Urothelium cell line (cell line): ENCODE measurements around the gene CD58.

ENCODE experiments used
- DNase-seq: peaks from one replicate; pipeline ENCODE4 v3.0.0; 2011; ENCODE audit warnings: low spot score, mixed read lengths
- FAIRE-seq: peaks from 2 replicates; lab custom pipeline; 2011; peaks lifted over from hg19 to GRCh38; lab: Jason Lieb, UNC

CD58 gene

DNA sequence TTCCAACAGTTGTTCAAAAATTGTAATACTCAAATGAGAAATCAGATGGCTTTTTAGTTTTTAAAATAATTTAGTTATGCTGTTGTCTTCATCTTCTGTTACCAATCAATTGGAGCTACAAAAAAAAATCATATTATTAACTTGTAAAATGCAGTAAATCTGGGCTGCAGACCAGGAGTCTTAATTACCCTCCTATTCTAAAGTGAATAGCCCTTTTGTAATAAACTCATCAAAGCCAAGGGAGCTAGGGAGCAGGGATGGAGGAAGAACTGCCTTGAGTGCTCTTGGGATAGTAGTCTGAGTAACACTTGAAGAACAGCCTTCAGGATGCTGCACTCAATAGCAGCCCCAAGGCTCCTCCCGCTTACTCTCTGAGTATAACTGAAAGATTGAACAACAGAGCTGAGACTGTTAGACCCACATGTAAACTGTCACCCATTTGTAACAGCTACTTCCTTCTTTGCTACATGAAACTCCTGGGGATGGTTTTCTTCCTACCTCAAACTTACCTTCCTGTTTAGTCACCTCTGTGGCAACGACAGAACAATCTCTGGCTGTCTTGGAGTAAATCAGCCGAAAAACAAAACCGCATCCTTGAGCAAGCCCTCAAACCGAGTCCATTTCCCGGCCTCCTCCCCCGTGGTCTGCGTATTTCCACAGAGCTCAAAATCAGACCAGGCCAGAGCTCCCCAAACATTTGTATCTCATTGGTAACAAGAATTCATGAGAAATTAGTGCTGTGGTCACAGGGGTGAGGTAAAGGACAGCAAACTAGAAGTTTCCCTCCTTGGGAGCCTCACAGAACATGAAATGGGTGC, 55.9 kb downstream of the CD58 start:
- DNase-seq, result no peak
- FAIRE-seq, result no peak

DNA sequence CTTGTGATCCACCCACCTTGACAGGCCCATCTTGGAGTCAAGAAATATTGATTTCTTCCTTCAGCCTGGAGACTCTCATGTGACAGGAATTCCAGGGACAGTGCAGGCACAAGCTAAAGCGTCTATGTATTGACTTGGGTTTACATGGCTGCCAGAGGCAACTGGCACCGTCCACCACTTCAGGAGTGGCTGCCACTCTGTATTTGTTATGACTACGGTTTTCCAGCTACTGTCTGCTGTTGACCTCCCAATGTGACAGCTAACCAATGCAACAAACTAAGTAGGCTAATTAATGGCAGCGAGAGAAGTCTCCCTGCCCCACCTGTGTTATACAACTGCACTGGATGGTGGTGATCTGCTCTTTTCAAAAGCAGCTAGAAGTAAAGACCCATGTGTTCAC, 56.9 kb downstream of the CD58 start:
- DNase-seq, result no peak

GRCh38 chr1:116511459-116512019, 59.3 kb downstream of the CD58 start:
- no peak for FAIRE-seq
- no peak for DNase-seq

More for the DNA sequence above, 56.9 kb downstream of the CD58 start:
- no peak for FAIRE-seq

DNA sequence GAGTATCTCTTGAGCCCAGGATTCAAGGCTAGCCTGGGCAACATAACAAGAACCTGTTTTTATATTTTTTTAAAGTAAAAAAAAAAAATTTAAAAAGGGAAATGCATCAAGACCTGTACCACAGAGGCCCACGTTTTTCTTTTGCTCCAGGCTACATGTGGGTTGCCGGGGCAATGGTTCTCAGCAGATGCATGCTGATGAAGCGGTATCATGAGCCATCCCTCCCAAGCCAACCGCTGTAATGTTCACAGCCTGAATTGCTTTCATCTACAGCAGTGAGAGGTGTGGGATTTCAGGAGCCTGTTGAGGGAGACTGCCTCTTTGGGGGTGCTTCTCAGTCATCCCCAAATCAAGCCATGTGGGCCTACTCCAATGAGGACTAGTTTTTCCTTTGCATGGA, 60.5 kb downstream of the CD58 start:
- DNase-seq (no peak), FAIRE-seq (no peak)

DNA sequence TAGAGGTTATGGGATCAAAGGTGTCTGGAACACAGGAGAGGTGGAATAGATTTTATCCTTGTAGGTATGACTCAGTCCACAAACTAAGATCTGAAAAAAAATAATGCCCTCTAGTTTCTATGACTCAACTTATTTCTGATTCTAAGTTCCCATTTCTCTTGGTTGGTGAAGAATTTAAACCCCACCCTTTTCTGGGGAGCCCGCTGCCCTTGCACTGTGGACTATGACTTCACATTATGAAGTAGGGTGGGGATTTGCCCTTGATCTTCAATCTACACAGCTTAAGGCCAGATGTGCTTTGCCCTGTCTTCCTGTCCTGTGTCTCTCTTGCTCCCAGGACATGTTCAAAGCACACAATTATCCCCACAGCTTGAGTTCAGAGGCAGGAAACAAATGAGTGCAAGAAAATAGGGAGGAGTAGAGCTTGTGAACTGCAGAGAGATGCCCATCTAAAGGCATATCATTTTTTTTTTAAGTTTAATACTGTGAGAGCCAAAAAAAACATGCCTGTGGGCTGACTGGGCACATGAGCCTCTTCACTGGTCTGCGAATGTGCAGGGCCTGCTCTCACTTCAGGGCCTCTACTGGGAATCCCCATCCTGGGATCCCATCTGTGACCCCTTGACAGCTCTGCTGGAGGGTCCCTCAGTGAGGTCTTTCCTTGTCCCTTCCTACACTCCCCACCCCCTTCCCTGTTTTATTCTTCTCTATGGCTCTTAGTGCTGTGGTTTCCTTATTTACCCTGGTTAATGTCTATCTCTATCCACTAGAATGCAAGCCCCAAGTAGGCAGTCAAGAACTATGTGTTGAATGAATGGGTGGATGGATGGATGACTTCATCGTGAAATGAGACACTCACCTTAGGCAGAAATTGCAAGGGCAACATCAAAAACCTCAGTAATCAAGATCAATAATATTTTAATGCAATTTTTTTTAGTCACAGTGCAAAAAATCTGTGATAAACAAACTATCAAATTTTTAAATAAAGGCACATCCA, 61.5 kb downstream of the CD58 start:
- peak; percentile 79 for DNase-seq
- FAIRE-seq, result no peak

DNA sequence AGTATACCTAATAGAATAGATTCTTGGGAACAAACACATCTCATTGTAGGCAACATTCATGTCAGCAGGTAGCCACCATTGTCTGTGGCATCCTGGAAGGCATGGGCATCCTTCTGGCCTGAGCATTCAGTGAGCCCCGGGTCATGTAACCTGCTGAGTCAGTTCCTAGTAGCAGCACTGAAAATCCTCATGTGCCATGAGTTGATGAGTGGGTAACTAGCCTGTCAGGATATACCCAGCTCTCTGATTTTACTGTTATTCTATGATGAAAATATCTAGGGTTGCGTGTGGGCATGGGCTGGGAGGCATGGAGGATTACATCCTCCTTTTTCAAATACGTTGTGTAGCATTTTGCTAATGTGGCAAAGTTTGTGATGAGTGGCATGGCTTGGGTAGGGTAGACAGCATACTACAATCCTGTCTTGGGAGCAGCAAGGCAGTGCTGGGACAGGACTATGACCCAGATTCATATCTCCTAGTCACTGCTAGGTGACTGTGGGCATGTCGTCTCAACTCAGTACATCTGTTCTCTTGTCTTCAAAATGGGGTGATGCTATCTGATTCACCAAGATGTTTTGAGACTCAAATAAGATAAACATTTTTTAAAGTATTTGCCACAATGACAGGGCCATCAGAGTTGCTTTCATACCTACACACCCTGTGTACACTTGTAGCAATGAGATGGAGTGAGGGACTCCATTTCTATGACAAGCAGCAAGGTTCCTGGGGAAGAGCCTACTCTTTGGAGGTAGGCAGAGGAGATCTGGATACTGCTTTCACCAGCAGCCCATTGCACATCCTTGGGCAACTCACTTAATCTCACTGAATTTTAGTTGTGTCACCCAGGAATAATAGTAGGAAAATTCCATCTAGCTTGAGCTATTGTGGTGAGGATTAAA, 62.5 kb downstream of the CD58 start:
- peak; percentile 37 for FAIRE-seq

GRCh38 chr1:116507631-116508030, 63.2 kb downstream of the CD58 start:
- FAIRE-seq (no peak), DNase-seq (no peak)

More for the DNA sequence above, 62.5 kb downstream of the CD58 start:
- DNase-seq, result no peak

DNA sequence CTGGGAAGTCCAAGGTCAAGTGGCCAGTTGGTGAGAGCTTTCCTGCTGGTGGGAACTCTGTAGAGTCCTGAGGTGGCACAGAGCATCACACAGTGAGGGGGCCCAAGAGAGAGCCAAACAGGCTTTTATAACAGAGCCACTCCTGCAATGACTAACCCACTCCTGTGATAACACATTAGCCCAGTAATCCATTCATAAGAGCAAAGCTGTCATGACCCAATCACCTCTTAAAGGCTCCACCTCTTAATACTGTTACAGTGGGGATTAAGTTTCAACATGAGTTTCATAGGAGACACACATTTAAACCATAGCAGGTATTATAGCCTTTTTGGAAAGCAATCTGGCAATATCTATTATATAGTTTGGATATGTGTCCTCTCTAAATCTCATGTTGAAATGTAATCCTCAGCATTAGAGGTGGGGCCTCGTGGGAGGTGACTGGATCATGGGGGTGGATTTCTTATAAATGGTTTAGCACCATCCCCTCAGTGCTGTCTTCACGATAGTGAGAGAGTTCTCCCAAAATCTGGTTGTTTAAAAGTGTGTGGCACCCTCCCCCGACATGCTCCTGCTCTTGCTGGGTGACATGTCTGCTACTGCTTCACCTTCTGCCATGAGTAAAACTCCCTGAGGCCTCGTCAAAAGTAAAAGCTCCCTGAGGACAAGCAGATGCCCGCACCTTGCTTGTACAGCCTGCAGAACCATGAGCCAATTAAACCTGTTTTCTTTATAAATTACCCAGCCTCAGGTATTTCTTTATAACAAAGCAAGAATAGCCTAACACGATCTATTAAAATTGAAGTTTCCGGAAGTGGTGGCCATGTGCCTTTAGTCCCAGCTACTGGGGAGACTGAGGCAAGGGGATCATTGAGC, 64.5 kb downstream of the CD58 start:
- no peak for DNase-seq
- no peak for FAIRE-seq

DNA sequence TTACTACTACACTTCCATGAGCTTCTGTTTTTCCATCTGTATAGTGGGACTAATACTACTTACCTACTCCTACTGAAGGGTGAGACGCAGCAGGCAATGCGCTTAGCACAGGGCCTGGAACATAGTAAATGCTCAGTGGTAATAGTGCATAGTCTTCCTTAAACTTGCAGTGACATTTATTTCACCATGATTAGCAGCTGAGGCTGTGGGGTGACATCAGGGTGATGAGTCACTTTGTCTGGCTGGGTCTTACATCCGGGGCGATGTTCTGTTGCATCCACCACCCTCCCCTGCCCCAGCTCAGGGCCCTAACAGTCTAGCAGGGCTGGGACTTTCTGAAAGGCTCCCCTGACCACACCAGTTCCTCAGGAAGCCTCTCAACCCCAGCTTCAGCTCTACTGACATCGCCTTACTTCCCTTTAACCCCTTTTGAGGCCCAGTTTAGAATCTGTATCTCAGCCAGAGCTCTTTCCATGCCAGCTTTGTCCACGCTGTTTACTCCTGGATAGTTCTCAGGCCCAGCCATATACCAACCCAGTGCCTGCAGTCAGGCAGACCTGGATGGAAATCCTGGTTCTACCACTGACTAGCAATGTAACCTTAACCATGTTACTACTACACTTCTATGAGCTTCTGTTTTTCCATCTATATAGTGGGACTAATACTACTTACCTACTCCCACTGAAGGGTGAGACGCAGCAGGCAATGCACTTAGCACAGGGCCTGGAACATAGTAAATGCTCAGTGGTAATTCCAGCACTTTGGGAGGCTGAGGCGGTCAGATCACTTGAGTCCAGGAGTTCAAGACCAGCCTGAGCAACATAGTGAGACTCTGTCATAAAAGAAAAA, 66.3 kb downstream of the CD58 start:
- no peak for FAIRE-seq
- DNase-seq, result peak; percentile 86

GRCh38 chr1:116503546-116504307, 67.1 kb downstream of the CD58 start:
- DNase-seq (no peak), FAIRE-seq (no peak)

GRCh38 chr1:116502671-116503314, 68.0 kb downstream of the CD58 start:
- DNase-seq (no peak), FAIRE-seq (no peak)

DNA sequence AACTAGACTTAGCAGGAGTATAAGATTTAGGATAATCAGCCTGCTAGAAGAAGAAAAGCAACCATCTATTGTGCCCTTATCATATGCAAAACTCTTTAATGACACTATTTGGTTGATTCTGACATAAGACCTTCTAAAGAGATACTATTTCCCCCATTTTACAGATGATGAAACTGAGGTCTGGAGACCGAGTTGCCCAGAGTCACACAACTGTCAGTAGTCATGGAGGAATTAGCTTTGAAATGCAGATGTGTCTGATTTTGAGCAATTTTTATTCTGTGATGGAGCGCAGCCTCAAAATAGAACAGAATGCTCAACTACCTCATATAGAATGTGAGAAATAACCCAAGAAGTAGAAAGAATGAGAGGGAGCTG, 69.0 kb downstream of the CD58 start:
- FAIRE-seq (no peak), DNase-seq (no peak)

DNA sequence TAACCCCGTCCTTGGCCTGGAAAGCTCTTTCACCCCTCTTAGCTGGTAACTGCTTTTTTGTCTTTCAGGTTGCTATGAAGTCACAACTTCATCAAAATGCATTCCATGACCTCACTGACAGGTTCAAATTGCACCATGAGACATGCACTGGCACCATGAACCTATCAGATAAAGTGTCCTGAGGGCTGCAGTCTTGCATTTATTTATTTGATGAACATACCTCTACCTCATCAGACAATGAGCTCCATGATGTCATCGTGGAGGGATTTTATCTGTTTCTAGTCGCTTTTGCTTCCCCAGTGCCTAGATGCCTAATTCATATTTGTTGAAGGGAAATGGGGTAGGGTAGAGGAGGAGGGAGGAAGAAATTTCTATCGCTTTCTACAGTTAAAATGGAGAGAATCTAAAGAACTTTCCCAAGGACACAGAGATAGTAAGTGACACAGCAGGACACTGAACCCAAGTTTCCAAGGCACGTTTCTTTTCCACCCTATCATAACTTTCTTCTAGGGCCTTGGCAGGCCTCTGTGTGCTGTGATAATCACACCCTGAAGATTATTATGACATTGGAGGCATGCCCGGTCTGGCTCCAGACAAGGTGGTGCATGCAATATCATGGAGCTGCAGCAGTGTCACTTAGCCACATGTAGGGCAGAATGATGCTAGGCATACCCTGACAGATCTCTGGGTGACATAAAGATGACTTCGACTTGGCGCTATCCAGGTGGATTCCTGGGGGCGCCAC, 69.5 kb downstream of the CD58 start:
- no peak for FAIRE-seq
- DNase-seq, result no peak

DNA sequence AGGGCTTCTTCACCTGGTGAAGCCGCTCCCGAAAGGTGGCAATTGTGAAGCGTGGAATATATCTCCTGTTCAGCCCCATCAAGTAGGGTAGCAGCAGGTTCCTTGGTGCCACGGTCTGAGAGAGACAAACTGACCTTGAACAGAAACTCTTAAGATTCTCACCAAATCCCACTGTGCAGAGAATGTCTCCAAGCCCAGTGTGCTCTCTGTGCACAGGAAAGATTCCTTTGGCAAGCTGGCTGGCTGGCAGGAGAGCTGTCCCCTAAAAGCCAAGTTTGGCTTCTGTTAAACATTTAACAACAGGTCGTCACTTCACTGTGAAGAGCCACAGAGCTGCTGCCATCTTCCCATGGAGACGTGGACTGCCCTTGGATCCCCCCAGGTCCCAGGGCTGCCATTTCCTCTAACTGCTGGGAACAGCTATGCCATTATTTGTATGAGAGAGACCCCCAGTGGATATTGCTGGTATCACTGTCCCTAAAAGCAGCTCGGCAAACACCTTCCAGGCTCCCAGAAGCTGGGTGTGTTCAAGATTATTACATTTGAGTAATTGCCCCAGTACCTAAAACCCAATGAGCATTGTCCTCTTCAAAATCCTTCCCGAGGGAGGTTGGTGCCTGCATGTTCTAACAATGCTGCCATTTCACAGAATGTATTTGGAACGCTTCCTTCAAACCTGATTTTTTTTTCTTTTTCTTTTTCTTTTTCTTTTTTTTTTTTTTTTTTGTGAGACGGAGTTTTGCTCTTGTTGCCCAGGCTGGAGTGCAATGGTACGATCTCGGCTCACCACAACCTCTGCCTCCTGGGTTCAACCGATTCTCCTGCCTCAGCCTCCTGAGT, 71.8 kb downstream of the CD58 start:
- no peak for FAIRE-seq
- peak; percentile 83 for DNase-seq

GRCh38 chr1:116497656-116498055, 73.2 kb downstream of the CD58 start:
- no peak for DNase-seq

DNA sequence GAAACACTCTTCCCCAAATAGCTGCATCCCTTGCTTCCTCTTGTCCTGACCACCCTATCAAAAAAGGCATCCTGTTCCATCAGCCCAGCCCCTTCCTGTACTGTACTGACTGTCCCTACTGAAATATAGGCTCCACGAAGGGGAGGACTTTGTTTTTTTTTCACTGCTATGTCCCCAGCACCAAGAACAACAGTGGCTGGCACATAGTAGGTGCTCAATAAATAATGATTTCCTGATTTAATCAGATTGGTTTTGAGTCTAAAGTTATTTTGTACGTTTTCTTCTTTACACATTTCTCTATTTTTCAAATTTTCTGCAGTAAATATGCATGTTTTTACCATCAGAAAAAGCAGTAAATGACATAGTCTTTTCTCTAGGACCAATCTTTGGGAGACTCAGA, 73.9 kb downstream of the CD58 start:
- no peak for FAIRE-seq
- DNase-seq, result no peak

More at GRCh38 chr1:116497656-116498055, 73.2 kb downstream of the CD58 start:
- FAIRE-seq, result no peak
